ENCODE results near the gene CYBC1.

CYBC1 gene

DNA sequence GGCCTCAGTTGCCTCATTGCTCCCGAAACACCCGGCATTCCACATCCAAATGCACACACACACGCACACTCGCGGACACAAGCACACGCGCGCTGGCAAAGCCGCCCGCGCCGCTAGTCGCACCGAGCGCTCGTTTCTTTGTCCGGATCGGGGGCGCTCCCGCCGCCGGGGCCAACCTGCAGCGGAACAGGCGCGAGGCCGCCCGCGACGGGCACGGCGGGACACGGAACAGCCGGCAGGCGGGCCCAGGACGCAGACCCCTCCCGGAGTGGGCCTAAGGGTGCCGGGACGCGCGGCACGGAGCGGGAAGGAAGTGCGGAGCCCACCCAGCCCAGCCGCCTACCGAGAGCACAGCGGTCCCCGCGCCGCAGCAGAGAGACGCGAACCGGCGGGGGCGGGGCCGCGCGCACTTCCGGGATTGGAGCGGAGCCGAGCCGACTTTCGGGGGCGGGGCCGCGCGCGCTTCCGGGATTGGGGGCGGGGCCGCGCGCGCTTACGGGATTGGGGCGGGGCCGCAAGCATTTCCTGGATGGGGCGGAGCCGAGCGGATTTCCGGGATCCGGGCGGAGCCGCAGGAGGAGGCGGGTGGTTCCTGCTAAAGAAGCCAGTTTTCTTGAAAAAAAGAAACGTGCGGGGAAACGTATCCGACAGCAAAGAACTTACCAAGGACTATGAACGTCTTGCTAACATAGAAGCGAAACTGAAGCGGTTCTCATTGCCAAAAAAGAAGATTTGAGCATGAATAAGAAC is at the start of gene CYBC1:
TSS of gene CYBC1 (minus strand) at position 396 of the 750 bp plus-strand sequence. CDS start 1,498 bp downstream, outside the sequence.
- peak; percentile 92 for DNase-seq (ENCODE audit: low read depth)

DNA sequence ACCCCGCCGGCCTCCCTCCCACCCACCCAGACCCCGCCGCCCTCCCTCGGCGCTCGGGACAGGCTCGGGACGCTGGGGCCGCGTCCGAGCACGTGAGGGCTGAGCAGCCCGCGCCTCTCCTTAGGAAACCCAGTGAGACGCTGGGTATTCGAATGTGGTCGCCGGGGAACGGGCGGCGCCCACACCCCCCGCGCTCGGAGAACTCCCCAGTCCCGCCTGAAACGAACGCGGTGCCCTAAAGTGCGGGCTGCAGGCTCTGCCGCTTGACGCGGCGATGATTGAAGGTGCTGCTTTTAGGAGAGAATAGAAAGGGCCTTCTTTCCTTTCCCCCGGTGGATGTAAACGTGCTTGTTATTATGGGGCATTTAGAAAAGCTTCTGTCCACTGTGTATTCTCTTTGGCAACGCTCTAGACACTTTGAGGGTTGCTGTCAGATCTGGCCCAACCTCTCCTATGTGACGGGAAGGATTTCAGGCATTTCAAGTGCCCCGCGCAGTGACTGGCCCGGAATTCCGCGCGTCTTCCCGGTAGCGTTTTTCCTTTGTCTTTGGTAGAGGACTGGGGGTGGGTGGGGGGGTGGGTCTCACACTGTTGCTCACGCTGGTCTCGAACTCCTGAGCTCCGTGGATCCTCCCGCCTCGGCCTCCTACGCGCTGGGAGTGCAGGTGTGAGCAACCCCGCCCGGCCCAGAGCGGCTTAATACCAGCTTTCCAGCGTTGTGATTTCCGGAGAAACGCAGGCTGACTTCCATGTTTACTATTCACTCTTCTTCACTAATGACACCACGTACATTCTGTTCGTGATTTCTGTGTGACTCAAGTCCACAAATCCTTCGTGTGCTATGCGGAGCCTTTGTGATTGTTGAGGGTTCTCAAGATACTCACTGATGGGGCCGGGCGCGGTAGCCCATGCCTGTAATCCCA is 47.2 kb upstream of the CYBC1 start:
- no peak for DNase-seq (ENCODE audit: low read depth)

DNA sequence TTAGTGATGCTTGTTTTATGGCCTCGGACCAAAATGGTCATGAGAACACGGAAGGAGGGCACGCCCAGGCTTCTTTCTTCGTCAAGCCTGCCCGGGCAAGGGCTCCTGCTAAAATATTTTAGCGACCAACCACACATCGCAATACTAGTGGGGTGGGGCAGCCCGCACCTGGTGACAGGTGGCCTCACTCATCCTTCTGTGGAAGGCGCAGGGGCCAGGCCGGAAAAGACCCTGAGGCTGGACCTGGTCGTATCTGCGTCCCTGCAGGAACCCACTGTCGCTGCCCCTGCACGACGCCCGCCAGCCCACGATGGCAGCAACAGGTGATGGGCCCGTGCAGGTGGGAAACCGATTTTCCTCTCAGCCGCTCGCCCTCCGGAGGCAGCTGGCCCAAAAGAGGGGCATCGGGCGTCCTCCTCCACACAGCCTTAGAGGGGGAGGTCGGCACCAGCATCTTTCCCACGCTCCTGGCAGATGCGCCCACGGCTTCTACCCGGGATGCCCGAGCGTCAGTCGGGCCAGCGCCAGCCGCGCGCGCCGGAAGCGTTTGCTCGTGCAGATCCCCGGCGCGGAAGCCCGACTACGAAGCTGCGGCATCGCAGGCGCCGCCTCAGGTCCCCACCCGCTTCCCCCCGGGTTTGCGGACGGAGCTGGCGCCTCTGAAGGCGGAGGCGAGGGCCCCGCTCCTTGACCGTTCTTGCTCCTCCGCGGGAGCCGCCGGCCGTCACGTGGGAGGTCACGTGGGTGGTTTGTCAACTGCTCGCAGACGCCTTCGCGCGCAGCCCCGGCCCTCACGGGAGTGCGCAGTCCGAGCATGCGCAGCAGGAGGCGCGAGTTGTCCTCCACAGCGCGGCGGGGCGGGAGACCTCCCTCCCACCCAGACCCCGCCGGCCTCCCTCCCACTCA is 46.2 kb upstream of the CYBC1 start:
- peak; percentile 80 for DNase-seq (ENCODE audit: low read depth)

DNA sequence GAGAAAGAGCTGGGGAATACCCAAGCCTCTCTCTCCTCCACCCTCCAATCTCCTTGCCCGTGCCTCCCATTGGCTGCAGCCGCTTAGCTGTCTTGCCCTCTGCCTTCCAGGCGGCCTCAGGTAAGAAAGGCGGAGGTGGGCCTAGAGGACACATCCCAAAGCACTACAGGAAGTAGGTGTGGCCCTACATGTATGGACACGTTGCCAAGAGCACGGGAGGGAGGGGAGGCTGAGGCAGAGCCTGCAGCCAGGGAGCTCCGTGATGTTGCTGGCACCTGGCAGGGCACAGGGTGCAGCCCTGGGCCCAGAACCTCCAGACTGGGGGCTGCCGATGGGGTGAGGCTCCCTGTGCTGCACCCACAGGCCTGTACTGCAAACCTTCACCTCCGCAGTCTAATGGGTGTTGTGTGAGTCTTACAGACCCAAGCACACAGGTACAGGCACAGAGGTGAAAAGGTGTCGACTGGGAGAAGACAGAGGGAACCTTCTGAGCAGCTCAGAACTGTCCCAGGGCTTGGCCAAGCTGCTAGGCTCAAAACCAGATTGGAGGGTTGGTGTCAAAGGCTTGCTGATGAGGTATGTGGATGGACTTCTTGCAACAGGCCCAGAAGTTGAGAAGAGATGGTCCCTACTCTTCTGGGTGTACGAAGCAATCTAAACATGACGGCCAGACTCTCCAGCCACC is 45.4 kb upstream of the CYBC1 start:
- DNase-seq (ENCODE audit: low read depth), result no peak

DNA sequence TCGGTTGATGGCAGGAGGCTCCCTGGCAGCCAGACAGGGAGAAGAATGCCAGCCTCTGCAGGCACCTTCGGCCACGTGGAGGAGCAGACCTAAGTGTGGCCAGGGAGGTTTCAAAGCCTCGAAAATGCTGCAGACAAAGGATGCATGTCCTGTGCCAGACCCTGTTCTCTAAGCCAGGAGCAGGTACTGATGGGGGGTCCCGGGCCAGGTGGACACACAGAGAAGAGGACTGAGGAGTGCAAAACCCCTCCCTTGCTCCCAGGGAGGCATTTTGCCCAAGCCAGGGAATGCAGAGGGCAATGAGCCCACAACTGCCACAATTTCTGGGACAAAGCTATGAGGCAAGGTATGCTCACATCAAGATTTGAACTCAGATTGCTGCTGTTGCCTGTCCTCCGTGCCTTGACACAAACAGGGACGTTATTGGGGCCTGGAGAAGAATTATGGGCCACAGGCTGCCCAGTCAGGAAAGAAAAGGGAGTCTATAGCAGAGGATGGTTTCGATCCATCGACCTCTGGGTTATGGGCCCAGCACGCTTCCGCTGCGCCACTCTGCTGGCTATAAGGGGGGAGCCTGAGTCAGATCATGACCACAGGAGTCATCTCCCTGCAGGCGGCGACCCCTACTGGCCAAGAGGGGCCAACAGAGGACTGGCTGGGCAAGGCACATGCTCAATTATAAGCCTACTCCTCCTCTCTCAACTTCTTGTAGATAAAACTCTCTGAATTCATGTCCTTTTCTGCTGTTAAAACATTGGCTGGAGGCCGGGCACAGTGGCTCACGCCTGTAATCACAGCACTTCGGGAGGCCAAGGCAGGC is 43.9 kb upstream of the CYBC1 start:
- peak; percentile 83 for DNase-seq (ENCODE audit: low read depth)

DNA sequence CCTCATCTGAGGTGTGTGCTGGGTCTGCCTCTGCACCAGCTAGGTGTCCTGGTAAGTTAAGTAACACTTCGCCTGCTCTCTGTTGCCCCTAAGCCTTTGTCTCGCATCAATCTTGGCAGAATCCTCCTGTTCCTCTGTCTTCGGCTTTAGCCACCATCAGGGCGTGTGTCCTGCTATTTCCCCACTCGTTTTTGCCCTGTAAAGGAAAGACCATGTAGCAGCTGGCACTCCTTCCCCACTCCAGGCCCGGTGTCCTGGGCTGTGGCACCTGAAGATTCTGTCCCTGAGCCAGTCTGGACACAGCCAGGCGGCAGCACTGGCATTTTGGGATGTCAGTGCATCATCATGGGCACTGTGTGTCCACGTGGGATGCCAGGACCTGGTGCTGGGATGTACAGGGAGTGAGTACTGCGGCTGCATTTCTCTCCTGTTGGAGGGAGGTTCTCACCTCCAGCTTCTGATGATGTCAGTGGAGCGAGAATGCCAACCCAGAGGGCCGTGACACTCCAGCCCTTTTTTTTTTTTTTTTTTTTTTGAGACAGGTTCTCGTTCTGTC is 42.8 kb upstream of the CYBC1 start:
- DNase-seq (ENCODE audit: low read depth), result no peak

DNA sequence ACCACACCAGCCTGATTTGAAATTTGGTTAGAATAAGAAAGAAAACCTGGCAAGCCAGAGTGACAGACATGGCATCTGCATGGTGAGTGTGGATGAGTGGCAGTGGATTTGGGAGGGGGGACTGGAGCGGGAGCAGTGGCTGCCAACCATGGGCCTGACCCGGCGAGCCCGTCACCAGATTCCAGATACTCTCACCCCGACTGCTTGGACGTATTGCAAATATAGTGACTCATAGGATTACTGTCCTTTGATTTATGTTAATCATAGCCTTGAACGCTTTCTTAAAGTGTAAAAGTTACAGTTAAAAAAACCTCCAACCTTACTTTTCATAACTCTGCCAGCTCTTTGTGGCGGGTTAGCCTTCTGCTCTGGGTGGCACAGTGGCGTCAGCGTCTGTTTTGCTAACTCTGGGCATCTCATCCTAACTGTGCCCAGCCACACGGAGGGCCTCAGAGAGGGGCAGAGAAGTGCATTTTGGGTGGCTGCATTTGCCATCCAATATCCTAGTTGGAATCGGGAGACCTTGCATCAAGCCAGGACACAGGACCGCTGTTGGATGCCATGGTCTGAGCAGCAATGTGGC is 42.2 kb upstream of the CYBC1 start:
- no peak for DNase-seq (ENCODE audit: low read depth)

DNA sequence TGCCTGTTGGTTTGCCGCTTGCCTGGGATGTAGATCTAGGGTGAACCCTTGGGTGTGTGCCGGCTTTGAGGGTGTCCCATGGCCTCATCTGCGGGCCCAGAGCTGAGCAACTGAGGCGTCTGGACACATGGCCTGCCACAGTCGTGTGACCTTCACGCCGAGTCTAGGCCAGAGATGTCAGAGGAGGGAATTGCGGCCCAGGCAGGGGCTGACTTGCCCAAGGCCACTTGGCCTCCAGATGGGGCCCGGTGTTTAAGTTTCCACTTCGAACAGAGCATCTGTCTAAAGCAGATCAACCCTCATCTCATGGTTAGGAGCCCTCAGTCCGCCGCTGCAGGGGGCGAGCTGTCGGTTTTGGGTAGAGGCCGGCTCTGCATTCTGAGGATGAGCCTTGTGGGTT is 41.0 kb upstream of the CYBC1 start:
- no peak for DNase-seq (ENCODE audit: low read depth)

DNA sequence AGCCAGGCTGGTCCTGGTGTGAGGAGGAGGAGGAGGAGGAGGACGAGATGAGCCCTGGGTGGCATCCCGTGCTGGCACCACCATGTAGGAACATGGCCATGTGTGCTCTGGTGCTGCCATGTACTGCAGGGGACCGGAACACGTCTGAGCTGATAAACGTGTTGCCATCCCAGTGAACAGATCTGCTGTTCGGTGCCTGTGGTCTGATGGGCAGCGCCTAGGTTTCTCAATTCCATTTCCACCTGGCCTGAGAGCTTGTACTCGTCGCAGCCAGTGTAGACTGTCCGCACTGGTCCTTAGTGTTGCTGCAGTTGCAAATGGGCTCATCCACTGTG is 40.6 kb upstream of the CYBC1 start:
- no peak for DNase-seq (ENCODE audit: low read depth)

DNA sequence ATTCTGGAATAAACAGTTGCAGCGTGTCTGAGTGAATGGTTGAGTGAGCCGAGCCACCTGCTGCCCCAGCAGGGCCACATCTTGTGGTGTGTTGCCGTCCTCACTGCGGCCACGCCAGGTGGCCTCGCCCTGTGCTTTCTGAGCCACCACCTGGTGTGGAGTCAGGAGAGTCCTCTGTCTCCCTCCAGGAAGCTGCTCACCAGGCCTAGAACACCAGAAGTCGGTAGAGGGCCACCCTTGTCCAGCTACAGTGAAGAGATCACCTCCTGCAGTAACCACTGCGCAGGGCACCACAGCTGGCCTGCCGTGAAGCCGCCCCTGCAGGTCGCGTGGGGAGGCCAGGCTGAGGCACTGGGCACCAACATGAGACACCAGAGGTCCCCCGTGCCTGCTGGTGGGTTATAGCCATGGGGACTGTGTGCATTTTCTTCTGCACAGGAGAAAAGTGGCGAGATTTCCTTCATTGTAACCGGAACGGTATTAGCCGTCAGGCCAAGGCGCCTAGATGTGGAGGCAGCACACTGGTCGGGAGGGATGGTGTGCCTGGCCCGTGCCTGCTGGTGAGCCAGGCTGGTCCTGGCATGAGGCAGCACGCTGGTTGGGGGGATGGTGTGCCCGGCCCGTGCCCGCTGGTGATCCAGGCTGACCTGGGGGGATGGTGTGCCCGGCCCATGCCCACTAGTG is 40.1 kb upstream of the CYBC1 start:
- DNase-seq (ENCODE audit: low read depth), result no peak

DNA sequence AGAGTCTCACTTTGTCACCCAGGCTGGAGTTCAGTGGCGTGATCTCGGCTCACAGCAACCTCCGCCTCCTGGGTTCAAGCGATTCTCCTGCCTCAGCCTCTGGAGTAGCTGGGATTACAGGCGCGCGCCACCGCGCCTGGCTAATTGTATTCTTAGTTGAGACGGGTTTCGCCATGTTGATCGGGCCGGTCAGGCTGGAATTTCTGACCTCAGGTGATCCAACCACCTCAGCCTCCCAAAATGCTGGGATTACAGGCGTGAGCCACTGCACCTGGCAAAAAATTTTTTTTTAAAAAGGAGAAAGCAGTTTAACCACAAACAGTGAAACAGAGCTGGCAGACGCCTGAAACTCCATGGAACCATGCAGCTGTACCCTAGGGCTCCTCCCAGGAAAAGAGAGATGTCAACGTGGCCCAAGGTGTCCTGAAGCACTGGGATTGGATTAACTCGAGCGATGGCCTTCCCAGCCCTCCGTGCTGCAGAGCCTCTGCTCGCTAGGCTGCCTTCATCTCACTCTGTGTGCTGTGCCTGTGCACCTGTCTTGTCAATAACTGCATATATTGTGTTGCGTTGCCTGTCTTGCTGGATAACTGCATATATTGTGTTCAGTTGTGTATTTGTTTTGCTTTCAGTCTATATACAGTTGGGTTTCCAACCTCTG is 39.4 kb upstream of the CYBC1 start:
- DNase-seq (ENCODE audit: low read depth), result no peak

DNA sequence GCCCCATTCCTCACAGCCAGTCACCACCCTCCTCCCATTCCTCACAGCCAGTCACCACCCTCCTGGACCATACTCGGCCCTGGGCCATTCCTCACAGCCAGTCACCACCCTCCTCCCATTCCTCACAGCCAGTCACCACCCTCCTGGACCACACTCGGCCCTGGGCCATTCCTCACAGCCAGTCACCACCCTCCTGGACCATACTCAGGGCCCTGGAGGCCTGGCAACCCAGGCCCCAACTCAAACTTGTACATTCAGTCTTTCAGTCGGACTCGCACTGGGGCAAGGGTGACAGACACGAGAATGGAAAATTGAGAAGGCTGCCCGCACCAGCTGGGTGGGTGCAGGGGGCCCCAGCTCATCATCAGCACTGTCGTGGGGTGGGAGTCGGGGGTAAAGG is 38.6 kb upstream of the CYBC1 start:
- DNase-seq (ENCODE audit: low read depth), result no peak

DNA sequence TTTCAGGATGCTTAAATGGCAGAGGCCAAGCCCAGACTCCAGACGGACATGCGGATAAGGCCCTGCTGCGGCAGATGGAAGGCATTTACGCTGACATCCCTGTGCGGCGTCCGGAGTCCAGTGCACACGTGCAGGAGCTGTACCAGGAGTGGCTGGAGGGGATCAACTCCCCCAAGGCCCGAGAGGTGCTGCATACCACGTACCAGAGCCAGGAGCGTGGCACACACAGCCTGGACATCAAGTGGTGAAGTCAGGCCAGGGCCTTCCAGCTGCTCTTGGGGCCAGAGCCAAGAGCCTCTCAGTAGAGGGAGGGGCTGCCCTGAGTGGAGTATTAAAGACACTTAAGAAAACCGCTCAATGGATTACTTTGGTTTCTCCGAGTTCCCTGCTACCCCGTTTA is 37.4 kb upstream of the CYBC1 start:
- DNase-seq (ENCODE audit: low read depth), result no peak

DNA sequence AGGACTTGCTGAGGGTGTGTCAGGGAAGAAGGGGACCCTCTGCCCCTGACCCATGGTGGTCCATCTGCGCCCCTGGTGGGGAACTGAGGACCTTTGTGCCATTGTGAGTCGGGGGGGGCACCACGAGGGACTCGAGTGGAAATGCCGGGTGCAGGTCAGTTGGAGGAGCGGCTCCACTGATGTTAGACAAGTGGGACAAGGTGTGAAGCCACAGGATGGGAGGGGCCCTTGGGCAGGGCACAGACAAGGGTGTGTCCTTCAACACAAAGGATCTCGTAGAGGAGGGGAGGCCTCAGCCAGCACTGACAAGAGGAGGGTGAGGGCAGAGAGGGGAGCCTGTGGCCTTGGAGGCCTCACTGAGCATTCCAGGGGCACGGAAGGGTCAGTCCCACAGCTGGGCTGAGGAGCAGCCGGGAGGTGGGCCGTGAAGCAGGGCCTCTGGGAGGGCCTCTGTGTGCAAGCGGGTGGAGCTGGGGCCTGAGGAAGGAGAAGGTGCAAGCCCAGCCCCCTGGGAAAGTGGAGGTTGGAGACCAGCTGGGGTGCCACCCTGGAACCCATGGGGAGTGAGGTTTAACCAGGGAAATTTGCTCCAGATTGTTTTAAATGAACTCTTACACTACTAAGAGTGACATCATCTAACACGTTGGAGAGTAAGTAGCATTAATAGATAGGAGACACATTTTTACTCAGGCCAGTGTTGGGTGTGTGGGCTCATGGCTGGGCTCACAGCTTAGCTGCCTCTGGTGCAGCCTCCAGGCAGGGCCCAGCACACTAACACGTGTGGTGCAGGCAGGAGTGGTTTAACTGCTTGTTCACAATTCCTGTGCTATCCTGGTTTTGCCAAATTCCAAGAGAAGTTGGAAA is 35.9 kb upstream of the CYBC1 start:
- DNase-seq (ENCODE audit: low read depth), result no peak

DNA sequence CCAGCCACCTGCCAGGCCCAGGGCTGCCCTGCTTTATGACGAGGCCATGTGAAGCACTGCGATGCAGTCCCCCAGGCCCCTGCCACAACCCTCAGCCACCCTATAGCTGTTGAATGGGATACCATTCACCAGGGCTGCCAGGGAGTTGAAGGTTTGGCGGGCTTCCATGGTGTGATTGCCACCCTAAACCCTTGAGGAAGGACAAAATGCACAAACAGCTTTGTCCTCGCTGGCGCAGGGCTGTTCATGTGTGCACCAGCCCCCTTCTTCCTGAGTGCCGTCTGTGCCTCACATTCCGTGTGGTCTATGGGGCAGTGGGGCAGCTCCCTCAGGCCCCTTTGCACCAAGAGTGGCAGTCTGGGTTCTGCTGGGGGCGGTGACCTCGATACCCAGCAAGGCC is 33.3 kb upstream of the CYBC1 start:
- DNase-seq (ENCODE audit: low read depth), result no peak

DNA sequence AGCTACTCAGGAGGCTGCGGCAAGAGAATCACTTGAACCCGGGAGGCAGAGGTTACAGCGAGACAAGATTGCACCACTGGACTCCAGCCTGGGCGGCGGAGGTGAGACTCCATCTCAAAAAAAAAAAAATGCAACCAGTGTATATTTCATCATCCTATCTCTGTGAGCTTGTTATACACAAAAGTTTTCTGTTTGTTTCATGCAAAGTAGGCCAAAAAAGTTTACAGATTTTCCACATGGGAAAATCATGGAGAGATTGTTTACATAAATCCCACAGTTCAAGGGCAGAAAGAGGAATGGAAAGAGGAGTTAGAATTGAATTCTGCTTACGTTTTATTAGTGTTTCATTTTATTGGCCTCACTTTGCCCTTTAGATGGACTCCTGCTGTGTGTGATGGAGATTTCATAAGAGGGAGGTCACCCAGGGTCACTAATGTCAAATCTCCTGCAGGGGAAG is 32.7 kb upstream of the CYBC1 start:
- DNase-seq (ENCODE audit: low read depth), result no peak

DNA sequence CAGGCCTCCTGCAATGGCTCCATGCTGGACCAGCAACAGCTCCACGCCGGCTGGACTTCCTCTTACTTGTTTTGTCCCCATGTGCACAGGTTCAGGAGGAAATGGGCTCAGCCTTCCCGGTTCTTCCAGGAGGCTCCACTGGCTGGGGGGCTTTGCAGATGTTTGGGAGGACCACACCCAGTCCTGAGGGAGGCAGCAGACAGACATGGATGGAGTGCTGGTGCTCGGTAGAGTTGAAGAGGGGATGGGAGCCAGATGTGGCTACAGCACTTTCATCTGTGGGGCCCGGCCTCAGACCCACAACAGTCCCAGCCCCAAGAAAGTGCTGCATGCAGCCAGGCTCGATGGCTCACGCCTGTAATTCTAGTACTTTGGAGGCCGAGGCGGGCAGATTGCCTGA is 29.8 kb upstream of the CYBC1 start:
- no peak for DNase-seq (ENCODE audit: low read depth)

DNA sequence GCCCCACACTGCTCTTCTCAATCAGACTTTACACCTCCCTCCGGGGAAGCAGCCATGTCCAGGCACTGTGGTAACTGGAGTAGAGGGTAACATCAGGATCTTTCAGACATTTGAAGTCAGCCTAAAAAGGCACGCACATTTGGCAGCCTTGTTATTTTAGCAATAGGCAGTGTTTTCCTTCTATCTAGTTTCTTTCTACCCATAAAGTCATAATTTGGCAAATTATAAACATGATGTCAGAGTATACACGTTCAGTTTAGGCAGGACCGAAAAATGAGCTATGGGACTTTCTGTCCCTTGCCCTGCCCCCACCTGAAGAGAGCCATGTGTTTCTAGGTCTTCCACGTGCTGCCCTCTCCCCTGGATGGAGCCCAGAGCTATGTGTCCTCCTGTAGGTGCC is 29.1 kb upstream of the CYBC1 start:
- DNase-seq (ENCODE audit: low read depth), result no peak

Measured in activated T-helper 1 cell treated with Interleukin-2 at 50 U/mL for 16 hours (primary cell).